Upper lobe of right lung (tissue), 1 donor: ENCODE data around the gene GRK4. TPM values are rescaled to one million over a fixed set of nuclear protein-coding genes. Genes with fewer than 3 reads are reported as not detected.

Experiments used
- ATAC-seq: fragments of 200-7000 bp; cut with Tn5 transposase; one replicate; pipeline ENCODE4 v1.9.1; 2020; ENCODE audit warnings: mild to moderate bottlenecking, moderate library complexity
- DNase-seq: peaks from one replicate; pipeline ENCODE4 v3.0.0-alpha.2; 2020
- H3K27ac ChIP-seq: fragments of 200-600 bp; one replicate; pipeline ENCODE4 v1.8.0; 2022
- H3K27me3 ChIP-seq: fragments of 200-600 bp; one replicate; pipeline ENCODE4 v1.8.0; 2022; ENCODE audit warnings: mild to moderate bottlenecking
- H3K36me3 ChIP-seq: fragments of 200-600 bp; one replicate; pipeline ENCODE4 v1.8.0; 2022
- H3K4me1 ChIP-seq: fragments of 200-600 bp; one replicate; pipeline ENCODE4 v1.8.0; 2022
- H3K4me3 ChIP-seq: fragments of 200-600 bp; one replicate; pipeline ENCODE4 v1.8.0; 2022; ENCODE audit warnings: mild to moderate bottlenecking
- H3K9me3 ChIP-seq: fragments of 200-600 bp; one replicate; pipeline ENCODE4 v1.8.0; 2022
- intact Hi-C: fragments of 100-400 bp; cut with DNase I; formaldehyde crosslinking; loops from one replicate; pipeline ENCODE4 v1.11.0; 2022
- total RNA-seq: library from RNA; stranded (reverse); fragmentation: NEBNext Ultra II Directional; extraction: Animal tissue kit (Norgen Biotek cat#: 25700); gene quantifications from one replicate; pipeline ENCODE4 v1.2.1, GENCODE V29; 2021
- TF ChIP-seq, protein P1 (sequence below): fragments of 200-600 bp; IDR thresholded peaks from one replicate; pipeline ENCODE4 v1.8.0; 2022; ENCODE audit warnings: antibody characterized with exemption
- donor health status: DM: no; HTN: yes; CAD: no; lungs with severe emphysema.

Gene GRK4
- total RNA-seq, 1 donor from 2014 or later: 8.0 TPM

DNA sequence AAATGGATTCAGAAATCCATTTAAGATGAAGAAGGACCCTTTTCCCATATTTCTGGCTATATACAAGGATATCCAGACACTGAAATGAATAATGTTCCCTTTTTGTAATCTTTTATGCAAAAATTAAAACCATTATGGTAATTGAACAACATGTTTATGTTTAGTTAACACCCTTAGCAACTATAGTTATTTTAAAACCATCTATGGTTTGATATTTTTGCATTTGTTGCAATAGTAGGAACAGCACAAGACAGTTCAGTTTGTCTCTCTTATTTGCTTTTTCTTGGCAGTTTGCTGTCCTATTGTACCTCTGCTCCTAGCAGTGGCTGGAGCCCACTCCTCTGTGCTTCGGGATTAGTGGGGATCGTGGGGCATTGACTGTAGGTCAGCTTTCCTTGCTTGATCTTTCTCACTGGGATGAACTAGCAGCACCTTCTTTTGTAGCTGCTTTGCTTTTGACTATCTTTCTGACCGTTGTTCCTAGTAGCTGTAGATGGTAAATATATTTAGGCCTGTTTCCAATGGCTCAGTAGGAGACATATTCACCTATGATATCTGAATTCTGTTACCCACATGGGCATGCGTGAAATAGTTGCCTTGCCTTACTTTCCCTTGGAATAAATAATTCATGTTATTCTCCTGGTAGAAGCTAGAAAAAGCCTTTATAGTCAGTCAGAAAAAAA is 123.9 kb downstream of the GRK4 start:
- peaks cover 33% of the 10 kb centered on the region for H3K36me3 ChIP-seq
- TF ChIP-seq, protein P1, sequence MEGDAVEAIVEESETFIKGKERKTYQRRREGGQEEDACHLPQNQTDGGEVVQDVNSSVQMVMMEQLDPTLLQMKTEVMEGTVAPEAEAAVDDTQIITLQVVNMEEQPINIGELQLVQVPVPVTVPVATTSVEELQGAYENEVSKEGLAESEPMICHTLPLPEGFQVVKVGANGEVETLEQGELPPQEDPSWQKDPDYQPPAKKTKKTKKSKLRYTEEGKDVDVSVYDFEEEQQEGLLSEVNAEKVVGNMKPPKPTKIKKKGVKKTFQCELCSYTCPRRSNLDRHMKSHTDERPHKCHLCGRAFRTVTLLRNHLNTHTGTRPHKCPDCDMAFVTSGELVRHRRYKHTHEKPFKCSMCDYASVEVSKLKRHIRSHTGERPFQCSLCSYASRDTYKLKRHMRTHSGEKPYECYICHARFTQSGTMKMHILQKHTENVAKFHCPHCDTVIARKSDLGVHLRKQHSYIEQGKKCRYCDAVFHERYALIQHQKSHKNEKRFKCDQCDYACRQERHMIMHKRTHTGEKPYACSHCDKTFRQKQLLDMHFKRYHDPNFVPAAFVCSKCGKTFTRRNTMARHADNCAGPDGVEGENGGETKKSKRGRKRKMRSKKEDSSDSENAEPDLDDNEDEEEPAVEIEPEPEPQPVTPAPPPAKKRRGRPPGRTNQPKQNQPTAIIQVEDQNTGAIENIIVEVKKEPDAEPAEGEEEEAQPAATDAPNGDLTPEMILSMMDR: no peak
- no peaks in the 10 kb centered on the region for H3K4me1 ChIP-seq
- no peaks in the 10 kb centered on the region for H3K27me3 ChIP-seq
- no peak overlapping the region for H3K27ac ChIP-seq
- DNase-seq (no peak), ATAC-seq (no peak)
- H3K4me3 ChIP-seq: no peak overlapping the region
- intact Hi-C loops: no loop called here
- H3K9me3 ChIP-seq: no peaks in the 10 kb centered on the region

Other genes with a start within 250 kb of the GRK4 start
- gene TNIP2, start 207.2 kb upstream of the GRK4 start, total RNA-seq: 43.4 TPM
- 99.0 TPM for gene SH3BP2, start 170.5 kb upstream of the GRK4 start, total RNA-seq
- 286 TPM for gene ADD1, start 119.7 kb upstream of the GRK4 start, total RNA-seq
- 21.4 TPM for gene NOP14, start 165 bp upstream of the GRK4 start, total RNA-seq
- not detected for gene HTT-AS, start 111.0 kb downstream of the GRK4 start, total RNA-seq
- 73.6 TPM for gene HTT, start 111.1 kb downstream of the GRK4 start, total RNA-seq